Mesangial cell (primary cell): ENCODE data around the gene SCN8A. TPM values are rescaled to one million over a fixed set of nuclear protein-coding genes. Genes with fewer than 3 reads are reported as not detected.

ENCODE experiments used
- total RNA-seq: library from RNA; depleted of rRNA; stranded (reverse); fragments of >200 nt; gene quantifications from 2 replicates; pipeline ENCODE4 v1.2.3, GENCODE V29; 2015

SCN8A gene
- total RNA-seq: 1.6 and 5.1 TPM in 2 replicates

GRCh38 chr12:51591016-51591901, at the start of gene SCN8A:
SCN8A (plus strand) TSS chr12:51591233; CDS start chr12:51662818, 71,585 bp downstream.

DNA sequence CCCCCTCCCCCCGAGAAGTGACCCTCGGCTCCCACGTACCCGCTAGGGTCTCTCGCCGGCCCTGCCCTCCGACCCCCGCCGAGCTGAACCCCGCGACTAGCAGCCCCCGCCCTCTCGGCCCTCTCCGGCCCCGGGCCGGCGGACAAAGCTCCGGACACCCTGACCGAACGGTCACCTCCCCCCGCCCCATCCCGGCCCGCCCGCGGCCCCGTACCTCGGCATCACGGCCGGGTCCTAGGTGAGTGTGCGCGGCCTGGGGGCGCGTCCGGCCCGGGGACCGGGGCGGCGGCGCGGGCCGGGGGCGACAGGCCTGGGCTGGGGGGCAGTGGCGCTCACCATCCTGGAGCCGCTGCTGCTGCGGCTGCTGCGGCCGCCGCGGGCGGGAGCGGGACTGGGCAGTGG, 257.3 kb downstream of the SCN8A start, which contains the start of gene FIGNL2:
FIGNL2 (minus strand) TSS at position 393 of the 402 bp plus-strand sequence. CDS start 26,305 bp downstream, outside the sequence.

Other genes starting within 250 kb of the SCN8A start
- not detected in 2 replicates for gene CELA1, start 244.6 kb upstream of the SCN8A start, total RNA-seq
- gene GALNT6, start 199.8 kb upstream of the SCN8A start, total RNA-seq: 23.6 and 57.5 TPM in 2 replicates
- 1.1 and 1.3 TPM in 2 replicates for gene SLC4A8, start 166.4 kb upstream of the SCN8A start, total RNA-seq